Suppressor macrophage treated with lipopolysaccharide for 4 hours (primary cell): ENCODE data around the gene IFI27L1.
A peak's percentile ranks its signal among the peaks of the same experiment; 100 is the strongest.

Source experiments
- DNase-seq: peaks from one replicate; pipeline ENCODE4 v3.0.0-alpha.2; 2020

Gene IFI27L1

DNA sequence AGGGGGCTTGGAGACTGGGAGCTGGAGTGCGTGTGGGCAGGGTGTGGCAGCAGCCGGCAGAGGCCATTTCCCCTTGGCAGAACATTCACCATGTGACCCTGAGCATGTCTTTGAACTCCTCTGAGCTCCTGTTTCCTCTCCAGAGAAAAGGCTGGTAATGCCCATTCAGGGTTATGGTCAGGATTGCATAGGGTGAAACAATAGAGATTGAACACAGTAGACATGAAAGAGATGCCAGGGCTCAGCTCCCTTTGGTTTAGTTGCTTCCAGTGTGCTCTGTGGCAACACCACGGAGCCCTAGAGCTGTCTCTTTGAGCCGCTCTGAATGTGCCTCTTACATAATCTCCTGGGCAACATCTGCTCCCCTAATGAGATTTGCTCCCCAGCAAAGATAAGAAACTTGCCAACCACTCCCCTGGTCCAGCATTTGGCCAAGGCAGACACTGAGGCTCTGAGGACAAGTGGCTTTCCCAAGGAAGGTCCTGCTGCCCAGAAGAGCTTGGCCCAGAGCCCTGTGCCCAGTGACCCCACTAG is 34.0 kb downstream of the IFI27L1 start:
- DNase-seq = peak; percentile 31

DNA sequence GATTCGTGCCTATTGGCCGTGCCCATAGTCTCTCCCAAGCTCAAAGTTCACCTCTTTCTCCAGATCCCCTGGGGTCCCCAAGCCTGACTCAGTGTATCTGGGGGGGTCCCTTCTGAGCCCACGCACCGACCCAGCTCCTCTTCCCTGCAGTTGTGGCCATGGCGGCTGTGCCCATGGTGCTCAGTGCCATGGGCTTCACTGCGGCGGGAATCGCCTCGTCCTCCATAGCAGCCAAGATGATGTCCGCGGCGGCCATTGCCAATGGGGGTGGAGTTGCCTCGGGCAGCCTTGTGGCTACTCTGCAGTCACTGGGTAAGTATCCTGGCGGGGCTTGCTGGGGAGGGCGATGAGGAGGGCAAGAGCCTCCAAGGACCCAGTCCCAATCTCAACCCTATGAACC is 34.5 kb downstream of the IFI27L1 start:
- DNase-seq = no peak

DNA sequence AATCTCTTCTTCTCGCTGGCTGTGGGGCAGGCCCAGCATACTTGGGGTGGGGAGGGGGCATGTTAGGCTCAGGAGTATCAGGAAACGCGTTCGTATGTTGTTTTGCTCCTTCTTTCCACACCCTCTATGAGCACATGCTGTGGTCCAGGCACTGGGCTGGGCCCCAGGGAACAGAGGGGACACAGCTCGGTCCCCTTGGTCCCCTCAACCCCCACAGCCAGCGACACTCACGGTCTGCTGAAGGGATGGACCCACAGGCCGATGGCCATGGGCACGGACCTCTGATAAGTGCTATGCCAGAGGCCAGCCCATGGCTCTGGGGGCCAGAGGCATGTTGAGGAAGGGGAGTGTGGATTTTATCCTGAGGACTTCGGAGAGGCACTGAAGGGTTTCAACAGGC is 35.6 kb downstream of the IFI27L1 start:
- no peak for DNase-seq

DNA sequence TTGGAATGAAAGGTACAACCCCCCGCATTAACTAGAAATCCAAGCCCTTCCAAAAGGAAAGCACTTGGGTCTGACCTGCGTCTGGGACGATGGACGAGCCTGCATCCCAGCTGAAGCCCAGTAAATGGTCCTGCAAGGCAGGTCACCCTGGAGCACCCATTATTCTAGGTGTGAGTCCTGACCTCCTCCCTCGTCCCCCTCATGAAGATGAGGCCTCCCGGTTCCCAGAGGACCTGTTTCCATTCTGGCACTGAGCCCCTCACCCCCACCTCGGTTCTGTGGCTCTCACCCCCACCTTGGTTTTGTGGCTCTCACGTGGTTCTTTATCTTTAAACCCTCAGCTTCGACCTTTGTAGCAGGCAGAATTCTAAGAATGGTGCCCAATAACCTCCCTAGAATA is 36.7 kb downstream of the IFI27L1 start:
- DNase-seq = no peak

- DNase-seq = no peak
Measured at GRCh38 chr14:94119071-94119470, 38.0 kb downstream of the IFI27L1 start.

GRCh38 chr14:94120667-94121340 is 39.7 kb downstream of the IFI27L1 start:
- no peak for DNase-seq

GRCh38 chr14:94121485-94121884 is 40.4 kb downstream of the IFI27L1 start:
- DNase-seq = no peak

DNA sequence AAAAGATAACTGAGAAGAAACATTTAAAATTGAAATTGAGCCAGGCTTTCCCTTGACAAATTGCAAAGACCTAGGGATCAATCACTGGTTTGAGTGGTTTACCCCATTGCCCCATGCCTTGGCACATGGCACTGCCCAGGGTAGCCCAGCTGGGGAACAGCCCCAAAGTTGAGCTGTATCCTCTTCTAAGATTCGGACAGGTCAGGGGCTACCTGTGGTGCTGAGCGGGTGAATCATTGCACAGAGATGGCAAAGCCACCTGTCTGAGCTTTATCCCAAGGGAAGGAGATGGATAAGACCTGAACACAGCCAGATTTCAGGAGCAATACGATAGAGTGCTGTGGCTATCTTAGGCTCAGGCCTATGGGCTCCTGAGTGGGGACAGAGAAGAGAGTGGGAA is 41.3 kb downstream of the IFI27L1 start:
- no peak for DNase-seq

- no peak for DNase-seq
Measured at GRCh38 chr14:94123296-94123695, 42.2 kb downstream of the IFI27L1 start.

- DNase-seq = no peak
Measured at GRCh38 chr14:94123868-94124267, 42.8 kb downstream of the IFI27L1 start.

GRCh38 chr14:94124582-94125377 is 43.7 kb downstream of the IFI27L1 start:
- DNase-seq = no peak

- no peak for DNase-seq
Measured at GRCh38 chr14:94125659-94126418, 44.7 kb downstream of the IFI27L1 start.

- DNase-seq = no peak
Measured at GRCh38 chr14:94126419-94126677, 45.2 kb downstream of the IFI27L1 start.

DNA sequence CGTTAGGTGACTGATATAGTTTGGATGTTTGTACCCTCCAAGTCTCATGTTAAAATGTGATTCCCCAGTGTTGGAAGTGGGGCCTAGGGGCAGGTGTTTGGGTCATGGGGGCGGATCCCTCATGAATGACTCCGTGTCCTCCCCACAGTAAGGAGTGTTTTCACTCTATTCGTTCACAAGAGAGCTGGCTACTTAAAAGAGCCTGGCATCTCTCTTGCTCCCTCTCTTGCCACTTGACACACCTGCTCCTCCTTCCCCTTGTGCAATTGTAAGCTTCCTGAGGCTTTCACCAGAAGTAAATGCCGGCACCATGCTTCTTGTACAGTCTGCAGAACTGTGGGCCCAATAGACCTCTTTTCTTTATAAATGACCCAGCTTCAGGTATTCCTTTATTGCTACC is 45.7 kb downstream of the IFI27L1 start:
- no peak for DNase-seq

- DNase-seq = no peak
Measured at GRCh38 chr14:94127330-94127729, 46.2 kb downstream of the IFI27L1 start.

DNA sequence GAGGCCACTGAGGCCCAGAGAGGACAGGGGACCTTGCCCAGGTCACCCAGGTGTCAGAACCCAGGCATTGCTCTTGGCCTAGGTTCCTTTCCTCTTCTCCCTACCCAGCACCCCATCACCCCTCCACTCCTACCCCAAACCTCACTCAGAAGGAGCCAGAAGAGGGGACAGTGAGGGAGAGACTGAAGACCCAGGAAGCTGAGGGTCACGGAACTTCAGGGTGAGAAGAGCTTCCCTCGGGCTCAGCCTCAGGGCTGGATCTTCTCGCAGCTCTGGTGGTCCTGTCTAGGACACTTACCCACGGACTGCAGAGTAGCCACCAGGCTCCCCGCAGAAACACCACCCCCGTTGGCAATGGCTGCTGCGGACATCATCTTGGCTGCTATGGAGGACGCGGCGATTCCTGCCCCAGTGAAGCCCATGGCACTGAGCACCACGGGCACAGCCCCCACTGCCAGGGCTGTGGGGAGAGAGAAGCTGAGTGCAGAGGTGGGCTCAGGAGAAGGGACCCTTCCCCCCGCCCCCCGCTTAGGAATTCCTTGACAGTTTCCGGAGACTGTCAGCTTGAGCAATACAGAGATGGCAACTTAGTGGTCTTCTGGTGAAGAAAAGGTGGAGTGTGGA is 47.2 kb downstream of the IFI27L1 start:
- no peak for DNase-seq

- DNase-seq = peak; percentile 88
Measured at GRCh38 chr14:94129111-94129757, 48.1 kb downstream of the IFI27L1 start, which contains the start of gene IFI27L2. Gene IFI27L2 (minus strand): TSS chr14:94129604. CDS start chr14:94129564, 40 bp downstream.

GRCh38 chr14:94129758-94130414 is 48.8 kb downstream of the IFI27L1 start:
- DNase-seq = peak; percentile 58

GRCh38 chr14:94132285-94132887 is 51.3 kb downstream of the IFI27L1 start:
- DNase-seq = peak; percentile 84

GRCh38 chr14:94135476-94135875 is 54.4 kb downstream of the IFI27L1 start:
- no peak for DNase-seq

- peak; percentile 89 for DNase-seq
Measured at GRCh38 chr14:94136575-94137331, 55.6 kb downstream of the IFI27L1 start.
